Neural progenitor cell (in vitro differentiated cells): ENCODE results near the gene TBX20.
A peak's percentile ranks its signal among the peaks of the same experiment; 100 is the strongest.

ENCODE experiments used
- CTCF ChIP-seq: fragments of 200-600 bp; sonication (generic); IDR thresholded peaks from 2 replicates; pipeline ENCODE4 v1.5.1; 2017; ENCODE audit warnings: antibody characterized with exemption, mild to moderate bottlenecking
- EZH2 ChIP-seq: fragments of 200-600 bp; sonication (generic); IDR thresholded peaks from 2 replicates; pipeline ENCODE4 v1.6.1; 2017; ENCODE audit warnings: antibody characterized with exemption, mild to moderate bottlenecking, moderate library complexity
- EZH2phosphoT487 ChIP-seq: fragments of 200-600 bp; sonication (generic); IDR thresholded peaks from 2 replicates; pipeline ENCODE4 v1.6.1; 2017; ENCODE audit warnings: antibody characterized with exemption

GRCh38 chr7:35261476-35262285, 7.8 kb upstream of the TBX20 start:
- TF ChIP-seq CTCF, result peak; percentile 32
- peak; percentile 74 for TF ChIP-seq EZH2
- peak; percentile 59 for TF ChIP-seq EZH2phosphoT487
